Heart right ventricle (tissue), 16 donors: ENCODE measurements around the gene SEMA5A. TPM values are rescaled to one million over a fixed set of nuclear protein-coding genes. Genes with fewer than 3 reads are reported as not detected.
A peak's percentile ranks its signal among the peaks of the same experiment; 100 is the strongest.

Experiments used
- ATAC-seq, 8 donors: fragments of 200-7000 bp; cut with Tn5 transposase; one replicate each; pipeline ENCODE4 v1.9.1; 2020; ENCODE audit warnings: mild to moderate bottlenecking in 8 of 8, moderate library complexity in 8 of 8, moderate number of reproducible peaks in 1 of 8
- DNase-seq, 2 donors: peaks; one replicate each; pipeline ENCODE4 v3.0.0-alpha.2; 2020
- H3K27ac ChIP-seq, 10 donors: fragments of 200-600 bp; sonication (generic) in 2 of 10; one replicate each; pipeline versions ENCODE4 v1.5.0 to v1.8.0; 2020 to 2022; ENCODE audit warnings: mild to moderate bottlenecking in 3 of 10
- H3K27me3 ChIP-seq, 7 donors: fragments of 200-600 bp; one replicate each; pipeline ENCODE4 v1.8.0; 2021 to 2022; ENCODE audit warnings: mild to moderate bottlenecking in 2 of 7
- H3K36me3 ChIP-seq, 9 donors: fragments of 200-600 bp; sonication (generic) in 1 of 9; one replicate each; pipeline versions ENCODE4 v1.5.0 to v1.8.0; 2020 to 2022; ENCODE audit warnings: mild to moderate bottlenecking in 2 of 9
- H3K4me1 ChIP-seq, 9 donors: fragments of 200-600 bp; sonication (generic) in 1 of 9; one replicate each; pipeline versions ENCODE4 v1.5.0 to v1.8.0; 2020 to 2022; ENCODE audit warnings: mild to moderate bottlenecking in 4 of 9
- H3K4me3 ChIP-seq, 10 donors: fragments of 200-600 bp; sonication (generic) in 2 of 10; one replicate each; pipeline versions ENCODE4 v1.5.0 to v1.8.0; 2020 to 2022; ENCODE audit warnings: mild to moderate bottlenecking in 7 of 10, moderate library complexity in 2 of 10
- H3K9me3 ChIP-seq, 11 donors: fragments of 200-600 bp in 10 of 11; sonication (generic) in 2 of 11; one replicate each; pipeline versions ENCODE4 v1.5.0 to v1.8.0; 2013 to 2022; ENCODE audit warnings: mild to moderate bottlenecking in 2 of 11, control low read depth in 1 of 11, moderate library complexity in 1 of 11
- CTCF ChIP-seq, 9 donors: fragments of 200-600 bp; sonication (generic) in 2 of 9; IDR thresholded peaks; one replicate each; pipeline versions ENCODE4 v1.5.0 to v1.8.0; 2021 to 2022; ENCODE audit warnings: antibody characterized with exemption in 9 of 9, mild to moderate bottlenecking in 5 of 9, moderate library complexity in 1 of 9
- WGBS, 2 donors: extraction: QIAGEN DNeasy Blood & Tissue Kit; methylation state at CpG; one replicate each; pipeline ENCODE4 v1.1.7; 2013; ENCODE audit warnings: inconsistent platforms in 1 of 2; 5-methylcytosine and 5-hydroxymethylcytosine counted together
- intact Hi-C, 10 donors: fragments of 100-400 bp; cut with DNase I; formaldehyde crosslinking; loops; one replicate each; pipeline versions ENCODE4 v1.11.1 to v1.14.2; 2022
- polyA plus RNA-seq, 2 donors: library from polyadenylated mRNA; stranded (reverse); fragments of 200-250 nt; gene quantifications; one replicate each; pipeline ENCODE4 v1.2.3, GENCODE V29; 2013
- total RNA-seq, 10 donors: library from RNA; stranded (reverse); fragmentation: NEBNext Ultra II Directional in 3 of 10; extraction: Animal tissue kit (Norgen Biotek cat#: 25700) in 3 of 10; gene quantifications; one replicate each; pipeline versions ENCODE4 v1.2.1 to v1.2.4, GENCODE V29; 2021 to 2023
- donor health status: Arrhythmogenic right ventricular cardiomyopathy.
- donor health status: ischemic (EF 13 %, LVEDD 7.1; RV severe dilation, severe dysfunction).
- donor health status: healthy with polysubstance abuse.
- donor health status: DM: no; HTN: yes; CAD: no.
- donor health status: DM: no; HTN: no; CAD: no.
- donor health status: ischemic (EF 25% LVEDD 6.9; RV normal size, moderate dysfunction).
- donor health status: ischemic (EF 25% LVEDD 5.7; RV mildly dilated, moderate dysfunction).
- donor health status: healthy.
- donor health status: DM: yes; HTN: yes; CAD: no.
- donor health status: Ischemic cardiomyopathy.
- donor health status: ischemic (EF 35%, LVEDD 5.7; RV mildly dilated, moderate dysfunction).
- donor health status: nonischemic (EF 11% LVEDD 7.7; RV severe dilation, severe dysfunction).
- donor health status: DM: yes; HTN: yes; CAD: no.
- donor health status: PGD.
- donor health status: ischemic (EF 29% LVEDD 5.4; RV normal size, mild dysfunction).
- donor health status: nonischemic (EF 23%, LVEDD 6.1; RV moderate dilation, normal function).

Gene SEMA5A
- total and polyA plus RNA-seq, 12 donors = 1.9 to 71.5 (median 48.0) TPM

- intact Hi-C loops = loop anchor here in 6 of 10 donors (5.0 to 10.0 kb wide), 2 partner anchors 254 to 257 kb away; partner anchors contain the start of gene SEMA5A (in 1 of the 6)
- H3K36me3 ChIP-seq = no peaks in the 10 kb centered on the region
- no peaks in the 10 kb centered on the region for H3K27me3 ChIP-seq
- ATAC-seq (peak; percentile 63 to 86 (median 79)), DNase-seq (peak; percentile 48 to 51)
- H3K4me3 ChIP-seq = no peak overlapping the region
- H3K27ac ChIP-seq = peak overlapping the region in 7 of 10 donors; percentile 15 to 54 (median 39)
- WGBS, 2 donors = 53 to 55% methylated on average over 7 of the region's 7 CpGs
- TF ChIP-seq CTCF (IDR thresholded peaks at IDR 0.05) = peak in 8 of 9 donors; percentile 11 to 60 (median 32)
- no peaks in the 10 kb centered on the region for H3K9me3 ChIP-seq
- peaks cover 0 to 33% (median 18%) of the 10 kb centered on the region in 9 donors for H3K4me1 ChIP-seq
These were observed 257.6 kb downstream of the SEMA5A start for GRCh38 chr5:9288234-9288633.

GRCh38 chr5:9284781-9285307, 261.0 kb downstream of the SEMA5A start:
- H3K9me3 ChIP-seq = no peaks in the 10 kb centered on the region
- H3K36me3 ChIP-seq = no peaks in the 10 kb centered on the region
- TF ChIP-seq CTCF (IDR thresholded peaks at IDR 0.05) = no peak
- peak overlapping the region in 1 of 10 donors; percentile 3 for H3K4me3 ChIP-seq
- intact Hi-C loops = loop anchor here in 6 of 10 donors (5.0 to 10.0 kb wide), 2 partner anchors 257 to 260 kb away; partner anchors contain the start of gene SEMA5A (in 1 of the 6)
- 1 to 2% methylated on average over 3 of the region's 3 CpGs for WGBS, 2 donors
- ATAC-seq = peak; percentile 73 to 92 (median 88)
- H3K4me1 ChIP-seq = peaks cover 0 to 34% (median 18%) of the 10 kb centered on the region in 9 donors
- H3K27ac ChIP-seq = peak overlapping the region; percentile 12 to 82 (median 59)
- peak in 1 of 2 donors; percentile 32 for DNase-seq
- H3K27me3 ChIP-seq = no peaks in the 10 kb centered on the region

GRCh38 chr5:9284272-9284671, 261.6 kb downstream of the SEMA5A start:
- Histone ChIP-seq H3K27ac (peak overlapping the region in 7 of 10 donors; percentile 50 to 82 (median 64)), H3K36me3 (no peaks in the 10 kb centered on the region), H3K9me3 (no peaks in the 10 kb centered on the region), H3K4me1 (peaks cover 0 to 34% (median 18%) of the 10 kb centered on the region in 9 donors), H3K27me3 (no peaks in the 10 kb centered on the region), H3K4me3 (peak overlapping the region in 1 of 10 donors; percentile 3)
- no peak for TF ChIP-seq CTCF (IDR thresholded peaks at IDR 0.05)
- ATAC-seq = no peak
- 30 to 46% methylated on average over 1 of the region's 1 CpG for WGBS, 2 donors
- DNase-seq = no peak
- intact Hi-C loops = loop anchor here in 1 of 10 donors (10.0 kb wide), 1 partner anchor 261 kb away; the partner anchor contains the start of gene SEMA5A

GRCh38 chr5:9283473-9283872, 262.4 kb downstream of the SEMA5A start:
- 98 to 100% methylated on average over 1 of the region's 1 CpG for WGBS, 2 donors
- intact Hi-C loops = loop anchor here in 1 of 10 donors (10.0 kb wide), 1 partner anchor 261 kb away; the partner anchor contains the start of gene SEMA5A

More at GRCh38 chr5:9283473-9283872, 262.4 kb downstream of the SEMA5A start:
- Histone ChIP-seq H3K4me3 (no peak overlapping the region), H3K9me3 (peaks cover 0 to 6% (median 0%) of the 10 kb centered on the region in 11 donors), H3K36me3 (no peaks in the 10 kb centered on the region), H3K27me3 (no peaks in the 10 kb centered on the region), H3K4me1 (peaks cover 0 to 34% (median 18%) of the 10 kb centered on the region in 9 donors), H3K27ac (peak overlapping the region in 1 of 10 donors; percentile 50)
- DNase-seq = no peak
- no peak for ATAC-seq
- TF ChIP-seq CTCF (IDR thresholded peaks at IDR 0.05) = peak in 2 of 9 donors; percentile 9 to 13
